GM12874 (cell line): ENCODE data around the gene OBSCN.

Experiments used
- CTCF ChIP-seq: IDR thresholded peaks from 2 replicates; pipeline ENCODE4 v1.5.1; 2011; ENCODE audit warnings: low read depth, mild to moderate bottlenecking, control low read depth, low read length, moderate library complexity; ENCODE audit not compliant: insufficient read depth

The OBSCN gene

GRCh38 chr1:228314658-228315483 is 107.0 kb downstream of the OBSCN start:
- no peak for TF ChIP-seq CTCF

DNA sequence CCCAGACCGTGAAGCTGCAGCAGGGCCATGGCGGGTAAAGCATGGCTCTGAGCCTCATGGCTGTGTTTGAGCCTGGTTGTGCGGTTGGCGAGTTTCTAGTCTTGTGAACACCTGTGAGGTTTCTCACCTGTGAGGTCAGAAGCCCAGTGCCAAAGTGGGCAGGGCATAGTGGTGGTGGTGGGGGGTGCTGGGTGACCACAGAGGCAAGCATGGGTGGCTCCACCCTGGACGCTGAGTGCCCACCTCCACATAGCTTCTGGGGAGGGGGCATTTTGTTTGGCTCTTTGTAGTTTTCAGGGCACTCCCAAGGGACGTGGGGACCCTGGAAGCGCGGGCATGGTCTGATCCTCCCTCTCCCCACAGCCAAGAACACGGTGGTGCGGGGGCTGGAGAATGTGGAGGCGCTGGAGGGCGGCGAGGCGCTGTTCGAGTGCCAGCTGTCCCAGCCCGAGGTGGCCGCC is 107.7 kb downstream of the OBSCN start:
- TF ChIP-seq CTCF = no peak

DNA sequence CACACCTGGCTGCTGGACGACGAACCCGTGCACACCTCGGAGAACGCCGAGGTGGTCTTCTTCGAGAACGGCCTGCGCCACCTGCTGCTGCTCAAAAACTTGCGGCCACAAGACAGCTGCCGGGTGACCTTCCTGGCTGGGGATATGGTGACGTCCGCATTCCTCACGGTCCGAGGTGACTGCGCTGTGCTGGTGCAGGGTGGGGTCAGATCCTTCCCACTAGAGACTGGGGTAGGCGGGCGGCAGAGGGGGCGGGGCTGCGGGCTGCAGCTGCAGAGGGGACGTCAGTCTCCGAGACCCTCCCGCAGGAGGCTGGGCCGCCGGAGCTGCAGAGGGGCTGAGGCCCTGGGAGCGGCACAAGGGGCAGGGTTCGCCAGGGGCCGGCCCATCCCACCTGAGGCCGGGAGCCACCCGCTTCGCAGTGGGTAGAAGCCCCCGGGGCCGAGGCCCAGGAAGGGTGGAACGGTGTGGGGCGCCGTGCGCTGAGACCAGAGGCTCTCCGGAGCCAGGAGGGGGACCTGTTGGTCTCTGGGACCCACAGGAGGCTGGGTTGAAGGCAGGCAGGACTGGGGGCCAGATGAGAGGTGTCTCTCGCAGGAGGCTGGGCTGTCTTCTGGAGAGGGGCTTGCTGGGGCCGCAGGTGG is 108.2 kb downstream of the OBSCN start:
- no peak for TF ChIP-seq CTCF

- TF ChIP-seq CTCF = no peak
Observed at GRCh38 chr1:228316589-228317387, 108.9 kb downstream of the OBSCN start.

- TF ChIP-seq CTCF = no peak
Observed at GRCh38 chr1:228317411-228317828, 109.6 kb downstream of the OBSCN start.

- TF ChIP-seq CTCF = no peak
Observed at GRCh38 chr1:228317891-228318810, 110.3 kb downstream of the OBSCN start.
